Tibial nerve (tissue), 4 donors: Measurements from ENCODE around the gene SARNP. TPM values are rescaled to one million over a fixed set of nuclear protein-coding genes. Genes with fewer than 3 reads are reported as not detected.
"Not testable (repeated sequence)": the region's sequence is repeated elsewhere in the genome, so short reads cannot be mapped to it uniquely, and the experiment has no call there.

Source experiments
- DNase-seq, 2 donors: peaks; one replicate each; pipeline ENCODE4 v3.0.0-alpha.2; 2019; ENCODE audit warnings: low spot score in 2 of 2
- H3K27ac ChIP-seq, 4 donors: fragments of 200-600 bp; sonication (generic) in 3 of 4; one replicate each; pipeline ENCODE4 v1.5.1; 2017 to 2019; ENCODE audit warnings: mild to moderate bottlenecking in 1 of 4
- H3K27me3 ChIP-seq, 2 donors: fragments of 200-600 bp; sonication (generic) in 1 of 2; one replicate each; pipeline versions ENCODE4 v1.5.1 to v1.6.0; 2017 to 2019
- H3K36me3 ChIP-seq, 3 donors: fragments of 200-600 bp; sonication (generic); one replicate each; pipeline ENCODE4 v1.5.1; 2018 to 2019
- H3K4me1 ChIP-seq, 4 donors: fragments of 200-600 bp; sonication (generic) in 3 of 4; one replicate each; pipeline ENCODE4 v1.5.1; 2017 to 2019
- H3K4me3 ChIP-seq, 4 donors: fragments of 200-600 bp; sonication (generic) in 3 of 4; one replicate each; pipeline ENCODE4 v1.5.1; 2017 to 2019; ENCODE audit warnings: mild to moderate bottlenecking in 1 of 4, moderate library complexity in 1 of 4
- H3K9me3 ChIP-seq, 4 donors: fragments of 200-600 bp; sonication (generic) in 3 of 4; one replicate each; pipeline ENCODE4 v1.5.1; 2017 to 2019
- EP300 ChIP-seq, 2 donors: sonication (generic); formaldehyde crosslinking; IDR thresholded peaks; one replicate each; pipeline ENCODE4 v1.6.1; 2017; ENCODE audit warnings: antibody characterized with exemption in 2 of 2, mild to moderate bottlenecking in 1 of 2
- POLR2A ChIP-seq, 2 donors: fragments of 450-650 bp; IDR thresholded peaks; one replicate each; pipeline ENCODE4 v1.6.1; 2017; ENCODE audit warnings: antibody characterized with exemption in 2 of 2, mild to moderate bottlenecking in 2 of 2, moderate library complexity in 2 of 2
- WGBS, 2 donors: methylation state at CpG; one replicate each; pipeline ENCODE4 v1.1.5; 2018; 5-methylcytosine and 5-hydroxymethylcytosine counted together
- total RNA-seq, 4 donors: library from RNA; depleted of rRNA; stranded (reverse); fragments of >200 nt; gene quantifications; one replicate each; pipeline ENCODE4 v1.1.0, GENCODE V29; 2016
- TF ChIP-seq, protein P1 (sequence below), 5 experiments: fragments of 200-600 bp in 3 of 5; fragments of 450-650 bp in 2 of 5; sonication (generic) in 3 of 5; IDR thresholded peaks; one replicate each; pipeline ENCODE4 v1.5.1; 2016 to 2019; ENCODE audit warnings: antibody characterized with exemption in 5 of 5, mild to moderate bottlenecking in 3 of 5, moderate library complexity in 2 of 5

Gene SARNP
- 10 to 100 TPM; 33.3 to 62.8 (median 52.8) TPM for total RNA-seq

GRCh38 chr12:55817345-55818139 is at the start of gene SARNP, which contains the start of gene ORMDL2:
SARNP (minus strand) TSS chr12:55817724; CDS start chr12:55817701, 23 bp downstream.
ORMDL2 (plus strand) TSS chr12:55818041; CDS start chr12:55819000, 959 bp downstream.
- Histone ChIP-seq H3K27ac (peak within 1 kb of the TSS; percentile 84 to 93 (median 91)), H3K4me1 (peaks cover 8 to 54% (median 17%) of the 10 kb centered on the region in 4 donors), H3K36me3 (peaks cover 0 to 52% (median 18%) of the 10 kb centered on the region in 3 donors), H3K4me3 (peak within 1 kb of the TSS; percentile 59 to 96 (median 86)), H3K27me3 (peaks cover 0 to 3% of the 10 kb centered on the region in 2 donors), H3K9me3 (no peaks in the 10 kb centered on the region)
- DNase-seq: peak; percentile 95 to 99
- TF ChIP-seq, protein P1, sequence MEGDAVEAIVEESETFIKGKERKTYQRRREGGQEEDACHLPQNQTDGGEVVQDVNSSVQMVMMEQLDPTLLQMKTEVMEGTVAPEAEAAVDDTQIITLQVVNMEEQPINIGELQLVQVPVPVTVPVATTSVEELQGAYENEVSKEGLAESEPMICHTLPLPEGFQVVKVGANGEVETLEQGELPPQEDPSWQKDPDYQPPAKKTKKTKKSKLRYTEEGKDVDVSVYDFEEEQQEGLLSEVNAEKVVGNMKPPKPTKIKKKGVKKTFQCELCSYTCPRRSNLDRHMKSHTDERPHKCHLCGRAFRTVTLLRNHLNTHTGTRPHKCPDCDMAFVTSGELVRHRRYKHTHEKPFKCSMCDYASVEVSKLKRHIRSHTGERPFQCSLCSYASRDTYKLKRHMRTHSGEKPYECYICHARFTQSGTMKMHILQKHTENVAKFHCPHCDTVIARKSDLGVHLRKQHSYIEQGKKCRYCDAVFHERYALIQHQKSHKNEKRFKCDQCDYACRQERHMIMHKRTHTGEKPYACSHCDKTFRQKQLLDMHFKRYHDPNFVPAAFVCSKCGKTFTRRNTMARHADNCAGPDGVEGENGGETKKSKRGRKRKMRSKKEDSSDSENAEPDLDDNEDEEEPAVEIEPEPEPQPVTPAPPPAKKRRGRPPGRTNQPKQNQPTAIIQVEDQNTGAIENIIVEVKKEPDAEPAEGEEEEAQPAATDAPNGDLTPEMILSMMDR (IDR thresholded peaks at IDR 0.05): peak in 1 of 5 experiments; percentile 27
- TF ChIP-seq POLR2A (IDR thresholded peaks at IDR 0.05) (peak; percentile 9 to 81), EP300 (IDR thresholded peaks at IDR 0.05) (peak; percentile 64 to 95)
- WGBS, 2 donors: 0% methylated on average over 38 of the region's 38 CpGs

DNA sequence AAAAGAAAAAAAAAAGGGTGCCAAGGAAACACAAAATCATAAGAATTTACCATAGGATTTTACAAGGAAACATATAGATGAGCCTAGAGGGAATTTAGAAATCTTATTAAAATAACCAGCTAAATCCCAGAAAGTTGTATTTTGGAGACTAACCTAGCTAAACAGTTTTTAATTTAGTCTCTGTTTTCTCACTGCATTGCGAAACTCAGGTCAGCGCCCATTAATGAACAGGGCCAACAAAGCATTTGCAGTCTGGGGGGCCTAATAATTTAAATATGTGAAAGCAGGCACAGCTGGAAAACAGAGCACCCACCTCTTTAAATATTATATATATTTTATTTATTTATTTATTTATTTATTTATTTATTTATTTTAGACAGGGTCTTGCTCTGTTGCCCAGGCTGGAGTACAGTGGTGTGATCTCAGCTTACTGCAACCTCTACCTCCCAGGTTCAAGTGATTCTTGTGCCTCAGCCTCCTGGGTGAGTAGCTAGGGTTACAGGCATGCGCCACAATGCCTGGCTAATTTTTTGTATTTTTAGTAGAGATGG is 49.0 kb upstream of the SARNP start:
- DNase-seq, H3K27ac ChIP-seq, H3K36me3 ChIP-seq, H3K27me3 ChIP-seq, H3K4me1 ChIP-seq, H3K4me3 ChIP-seq: not testable (repeated sequence)
- peaks cover 0 to 18% (median 5%) of the 10 kb centered on the region in 4 donors for H3K9me3 ChIP-seq
- 99% methylated on average over 3 of the region's 3 CpGs for WGBS, 2 donors

- no peaks in the 10 kb centered on the region for H3K27me3 ChIP-seq
- no peaks in the 10 kb centered on the region for H3K4me1 ChIP-seq
- H3K9me3 ChIP-seq: peaks cover 0 to 18% (median 5%) of the 10 kb centered on the region in 4 donors
- H3K36me3 ChIP-seq: no peaks in the 10 kb centered on the region
- no peak overlapping the region for H3K4me3 ChIP-seq
- no peak overlapping the region for H3K27ac ChIP-seq
- 93% methylated on average over 2 of the region's 2 CpGs for WGBS, 2 donors
- no peak for DNase-seq
- no peak for TF ChIP-seq EP300 (IDR thresholded peaks at IDR 0.05)
- TF ChIP-seq POLR2A (IDR thresholded peaks at IDR 0.05): no peak
- TF ChIP-seq, protein P1 (IDR thresholded peaks at IDR 0.05): no peak
Measured at GRCh38 chr12:55865327-55865726, 47.8 kb upstream of the SARNP start.

GRCh38 chr12:55862931-55863330 is 45.4 kb upstream of the SARNP start:
- H3K4me3 ChIP-seq, H3K36me3 ChIP-seq, H3K4me1 ChIP-seq, H3K27me3 ChIP-seq, H3K27ac ChIP-seq, DNase-seq: not testable (repeated sequence)
- H3K9me3 ChIP-seq: peaks cover 0 to 18% (median 5%) of the 10 kb centered on the region in 4 donors
- 96 to 97% methylated on average over 13 of the region's 13 CpGs for WGBS, 2 donors

GRCh38 chr12:55862286-55862685 is 44.8 kb upstream of the SARNP start:
- TF ChIP-seq, protein P1 (IDR thresholded peaks at IDR 0.05): no peak
- TF ChIP-seq EP300 (IDR thresholded peaks at IDR 0.05) (no peak), POLR2A (IDR thresholded peaks at IDR 0.05) (no peak)
- Histone ChIP-seq H3K27ac (no peak overlapping the region), H3K36me3 (no peaks in the 10 kb centered on the region), H3K9me3 (peaks cover 0 to 18% (median 5%) of the 10 kb centered on the region in 4 donors), H3K27me3 (no peaks in the 10 kb centered on the region), H3K4me1 (no peaks in the 10 kb centered on the region), H3K4me3 (no peak overlapping the region)
- DNase-seq: no peak

DNA sequence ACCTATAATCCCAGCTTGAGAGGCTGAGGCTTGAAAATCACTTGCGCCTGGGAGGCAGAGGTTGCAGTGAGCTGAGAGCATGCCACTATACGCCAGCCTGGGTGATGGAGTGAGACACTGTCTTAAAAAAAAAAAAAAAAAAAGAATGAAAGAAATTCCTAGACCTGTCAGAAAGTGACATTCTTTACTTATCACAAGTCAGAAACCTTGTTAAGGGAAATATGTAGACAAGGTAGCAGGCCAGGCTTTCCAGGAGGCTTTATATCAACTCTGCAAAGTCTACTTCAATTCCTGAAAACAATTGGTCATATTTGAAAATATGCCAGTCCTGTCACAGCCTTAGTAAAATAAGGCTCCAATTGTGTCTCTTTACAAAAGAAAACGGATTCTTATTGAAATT is 44.3 kb upstream of the SARNP start:
- H3K4me1 ChIP-seq: no peaks in the 10 kb centered on the region
- no peak for DNase-seq
- H3K27me3 ChIP-seq: no peaks in the 10 kb centered on the region
- 78 to 79% methylated on average over 3 of the region's 3 CpGs for whole genome bisulfite sequencing, 2 donors
- no peaks in the 10 kb centered on the region for H3K36me3 ChIP-seq
- no peak overlapping the region for H3K4me3 ChIP-seq
- peaks cover 0 to 18% (median 5%) of the 10 kb centered on the region in 4 donors for H3K9me3 ChIP-seq
- TF ChIP-seq, protein P1 (IDR thresholded peaks at IDR 0.05): no peak
- TF ChIP-seq EP300 (IDR thresholded peaks at IDR 0.05) (no peak), POLR2A (IDR thresholded peaks at IDR 0.05) (no peak)
- H3K27ac ChIP-seq: no peak overlapping the region
